ENCODE measurements around the gene POLN. TPM values are rescaled to one million over a fixed set of nuclear protein-coding genes. Genes with fewer than 3 reads are reported as not detected.

The POLN gene
- polyA plus RNA-seq, 3 donors: 0.08 to 0.33 (median 0.28) TPM

GRCh38 chr4:2083116-2083825 is 158.7 kb downstream of the POLN start:
- H2AFZ ChIP-seq (ENCODE audit: insufficient read depth, low read depth, low read length, poor library complexity, severe bottlenecking): no peak overlapping the region
- no peaks in the 10 kb centered on the region for H3K4me1 Mint-ChIP-seq
- 95% methylated on average over 15 of the region's 15 CpGs for WGBS (ENCODE audit: insufficient coverage)
- H3K9ac ChIP-seq (ENCODE audit: insufficient read depth, low read length, poor library complexity, severe bottlenecking): no peak overlapping the region
- no peaks in the 10 kb centered on the region for H3K4me1 ChIP-seq (ENCODE audit: control insufficient read depth in 1 of 2, insufficient read depth in 2 of 2, low read length in 2 of 2)
- no peak overlapping the region for H3K4me3 Mint-ChIP-seq
- no peak overlapping the region for H3K4me2 ChIP-seq (replicated peaks; ENCODE audit: extremely low read depth, low read length, poor library complexity, severe bottlenecking)
- no peak overlapping the region for H3K27ac ChIP-seq (ENCODE audit: low read depth in 1 of 2, low read length in 2 of 2)
- H3K9me3 ChIP-seq (replicated peaks in 1 of 2; ENCODE audit: control insufficient read depth in 1 of 2, insufficient read depth in 1 of 2, low read length in 2 of 2): peaks cover 0 to 4% of the 10 kb centered on the region in 2 donors
- peak overlapping the region in 1 of 7 donors; percentile 57 for H3K27ac Mint-ChIP-seq
- TF ChIP-seq CTCF (IDR thresholded peaks at IDR 0.05): no peak
- peaks cover 0 to 9% (median 1%) of the 10 kb centered on the region in 7 donors for H3K9me3 Mint-ChIP-seq
- no peak overlapping the region for H3K4me3 ChIP-seq (replicated peaks in 1 of 3; ENCODE audit: low read depth in 2 of 3, low read length in 3 of 3)
- intact Hi-C loops (cut with micrococcal nuclease): no loop called here
- DNase-seq: no peak
- H3K79me2 ChIP-seq (ENCODE audit: insufficient read depth, low read length): no peaks in the 10 kb centered on the region
- peaks cover 3 to 22% (median 11%) of the 10 kb centered on the region in 3 donors for H3K27me3 Mint-ChIP-seq (ENCODE audit: low read depth in 3 of 3)
- H4K20me1 ChIP-seq (ENCODE audit: insufficient read depth, low read length): no peaks in the 10 kb centered on the region
- no peaks in the 10 kb centered on the region for H3K36me3 ChIP-seq (replicated peaks in 1 of 2; ENCODE audit: control insufficient read depth in 1 of 2, insufficient read depth in 2 of 2, low read length in 2 of 2)
- peaks cover 0 to 7% of the 10 kb centered on the region in 2 donors for H3K27me3 ChIP-seq (ENCODE audit: control insufficient read depth in 2 of 2, insufficient read depth in 2 of 2, low read length in 2 of 2)
- no peaks in the 10 kb centered on the region for H3K36me3 Mint-ChIP-seq

GRCh38 chr4:2082627-2083026 is 159.3 kb downstream of the POLN start:
- intact Hi-C loops (cut with micrococcal nuclease): no loop called here
- Histone ChIP-seq H3K79me2 (ENCODE audit: insufficient read depth, low read length) (no peaks in the 10 kb centered on the region), H3K36me3 (replicated peaks in 1 of 2; ENCODE audit: control insufficient read depth in 1 of 2, insufficient read depth in 2 of 2, low read length in 2 of 2) (no peaks in the 10 kb centered on the region), H3K27ac (ENCODE audit: low read depth in 1 of 2, low read length in 2 of 2) (no peak overlapping the region), H3K27me3 (ENCODE audit: control insufficient read depth in 2 of 2, insufficient read depth in 2 of 2, low read length in 2 of 2) (peaks cover 0 to 7% of the 10 kb centered on the region in 2 donors), H3K4me2 (replicated peaks; ENCODE audit: extremely low read depth, low read length, poor library complexity, severe bottlenecking) (no peak overlapping the region), H3K4me3 (replicated peaks in 1 of 3; ENCODE audit: low read depth in 2 of 3, low read length in 3 of 3) (no peak overlapping the region), H3K4me1 (ENCODE audit: control insufficient read depth in 1 of 2, insufficient read depth in 2 of 2, low read length in 2 of 2) (no peaks in the 10 kb centered on the region), H3K9me3 (replicated peaks in 1 of 2; ENCODE audit: control insufficient read depth in 1 of 2, insufficient read depth in 1 of 2, low read length in 2 of 2) (peaks cover 0 to 4% of the 10 kb centered on the region in 2 donors), H2AFZ (ENCODE audit: insufficient read depth, low read depth, low read length, poor library complexity, severe bottlenecking) (no peak overlapping the region), H4K20me1 (ENCODE audit: insufficient read depth, low read length) (no peaks in the 10 kb centered on the region), H3K9ac (ENCODE audit: insufficient read depth, low read length, poor library complexity, severe bottlenecking) (no peak overlapping the region)
- Mint-ChIP-seq H3K4me3 (no peak overlapping the region), H3K9me3 (peaks cover 0 to 9% (median 1%) of the 10 kb centered on the region in 7 donors), H3K27me3 (ENCODE audit: low read depth in 3 of 3) (peaks cover 3 to 23% (median 10%) of the 10 kb centered on the region in 3 donors), H3K27ac (no peak overlapping the region), H3K36me3 (no peaks in the 10 kb centered on the region), H3K4me1 (no peaks in the 10 kb centered on the region)
- DNase-seq: no peak
- TF ChIP-seq CTCF (IDR thresholded peaks at IDR 0.05): no peak
- WGBS (ENCODE audit: insufficient coverage): 85% methylated on average over 3 of the region's 4 CpGs

All from CD14-positive monocyte (primary cell).